ENCODE data around the gene TRHDE. TPM values are rescaled to one million over a fixed set of nuclear protein-coding genes. Genes with fewer than 3 reads are reported as not detected.

The TRHDE gene
- total and polyA plus RNA-seq, 9 of the 15 experiments (the other 6 are each of a cell fraction or from before 2014, with no cell fraction given) = 0.03 to 0.29 (median 0.09) TPM

- no peaks in the 10 kb centered on the region for H3K9me1 ChIP-seq (ENCODE audit: control insufficient read depth, insufficient read depth, low read length)
- no peaks in the 10 kb centered on the region for H3K36me3 ChIP-seq (ENCODE audit: control insufficient read depth, insufficient read depth, low read length)
- 0 out of 2 replicates have a peak, but pooled peaks cover 2% of the 10 kb centered on the region for H4K20me1 ChIP-seq (replicated peaks; ENCODE audit: control insufficient read depth, insufficient read depth, low read length)
- WGBS (ENCODE audit: insufficient coverage, low coverage, missing lambda C conversion rate) = 0% methylated on average over 2 of the region's 2 CpGs
- no peaks in the 10 kb centered on the region for H3K79me2 ChIP-seq (ENCODE audit: control insufficient read depth, insufficient read depth, low read length)
- peaks cover 4 to 22% of the 10 kb centered on the region in 2 experiments; a peak in 4 of 5 replicates for H3K27me3 ChIP-seq (ENCODE audit: control insufficient read depth in 2 of 2, insufficient read depth in 2 of 2, low read length in 2 of 2)
- no peak overlapping the region for H3K4me2 ChIP-seq (ENCODE audit: insufficient read depth, low read length)
- CTCF ChIA-PET (ENCODE audit: low intra/inter-chr PET ratio) = no interaction called here
- H3K4me1 ChIP-seq (replicated peaks in 1 of 2; ENCODE audit: control insufficient read depth in 2 of 2, insufficient read depth in 2 of 2, low read length in 2 of 2) = peaks cover 0 to 7% of the 10 kb centered on the region in 2 experiments; a peak in 2 of 5 replicates
- intact Hi-C loops (cut with micrococcal nuclease) = no loop called here
- no peak for ATAC-seq
- FAIRE-seq = no peak
- no TSS peak for BruUV-seq (replicated peaks)
- no peak overlapping the region for H2AFZ ChIP-seq (ENCODE audit: low read depth, low read length)
- no peak overlapping the region for H3K27ac ChIP-seq (ENCODE audit: extremely low read depth, low read depth, low read length)
- POLR2A ChIA-PET = no interaction called here
- in situ Hi-C loops (cut with MboI) = no loop called here
- no peak overlapping the region for H3K4me3 ChIP-seq
- no peak overlapping the region for H3K9ac ChIP-seq (ENCODE audit: insufficient read depth in 1 of 2, low read depth in 2 of 2, low read length in 2 of 2)
- no peak for DNase-seq (ENCODE audit: extremely low read depth in 1 of 4, low spot score in 3 of 4)
- no peaks in the 10 kb centered on the region for H3K9me3 ChIP-seq (replicated peaks; ENCODE audit: control insufficient read depth, insufficient read depth, low read depth, low read length)
- TF ChIP-seq SP2 (IDR thresholded peaks at IDR 0.05; ENCODE audit: extremely low read depth, low read depth, low read length, poor library complexity, severe bottlenecking) (no peak), MXD1 (CRISPR knock-in tag; IDR thresholded peaks at IDR 0.05; ENCODE audit: borderline replicate concordance, poor library complexity, severe bottlenecking) (no peak), GTF3C2 (IDR thresholded peaks at IDR 0.05; ENCODE audit: borderline replicate concordance, extremely low read depth, insufficient read length) (no peak), E2F3 (CRISPR knock-in tag; IDR thresholded peaks at IDR 0.05) (no peak), PCBP1 (IDR thresholded peaks at IDR 0.05; ENCODE audit: low read depth, low read length, poor library complexity, severe bottlenecking) (no peak), ZKSCAN3 (CRISPR knock-in tag; IDR thresholded peaks at IDR 0.05) (no peak), HES1 (IDR thresholded peaks at IDR 0.05; ENCODE audit: low read depth) (no peak), CREB5 (CRISPR knock-in tag; IDR thresholded peaks at IDR 0.05) (no peak), ZNF232 (CRISPR knock-in tag; IDR thresholded peaks at IDR 0.05) (no peak), MED1 (CRISPR knock-in tag; IDR thresholded peaks at IDR 0.05; ENCODE audit: borderline replicate concordance) (no peak), HOMEZ (CRISPR knock-in tag; IDR thresholded peaks at IDR 0.05) (no peak)
Measured at GRCh38 chr12:72268386-72268785, 3.8 kb upstream of the TRHDE start.
